Stimulated activated CD8-positive, alpha-beta memory T cell treated with anti-CD3 and anti-CD28 coated beads, Interleukin-15, amount 100 ng/mL, for 1 hour (primary cell): ENCODE results near the gene CA7.

Source experiments
- DNase-seq: peaks from one replicate; pipeline ENCODE4 v3.0.0-alpha.2; 2020; ENCODE audit warnings: low read depth

The CA7 gene

GRCh38 chr16:66844342-66845079 is at the start of gene CA7:
Gene CA7, plus strand, starts transcription at chr16:66844414. Its CDS starts 74 bp downstream, at chr16:66844488.
- no peak for DNase-seq

DNA sequence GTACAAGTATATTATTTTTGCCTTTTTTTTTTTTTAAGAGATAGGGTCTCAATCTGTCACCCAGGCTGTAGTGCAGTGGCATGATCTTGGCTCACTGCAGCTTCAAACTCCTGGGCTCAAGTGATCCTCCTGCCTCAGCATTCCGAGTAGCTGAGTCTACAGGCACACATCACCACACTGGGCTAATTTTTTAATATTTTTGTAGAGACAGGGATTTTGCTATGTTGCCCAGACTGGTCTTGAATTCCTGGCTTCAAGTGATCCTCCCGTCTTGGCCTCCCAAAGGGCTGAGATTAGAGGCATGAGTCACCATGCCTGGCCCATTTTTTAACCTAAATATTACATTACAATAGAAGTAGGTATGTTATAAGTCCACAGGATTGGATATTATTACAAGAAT is 46.1 kb upstream of the CA7 start:
- DNase-seq = no peak

- no peak for DNase-seq
Observed at GRCh38 chr16:66800856-66801255, 43.4 kb upstream of the CA7 start.

- DNase-seq = no peak
Observed at GRCh38 chr16:66801320-66802105, 42.7 kb upstream of the CA7 start, which contains the start of gene TERB1. Gene TERB1, minus strand, starts transcription at chr16:66801584. Its CDS starts 4,786 bp downstream, at chr16:66796798.

DNA sequence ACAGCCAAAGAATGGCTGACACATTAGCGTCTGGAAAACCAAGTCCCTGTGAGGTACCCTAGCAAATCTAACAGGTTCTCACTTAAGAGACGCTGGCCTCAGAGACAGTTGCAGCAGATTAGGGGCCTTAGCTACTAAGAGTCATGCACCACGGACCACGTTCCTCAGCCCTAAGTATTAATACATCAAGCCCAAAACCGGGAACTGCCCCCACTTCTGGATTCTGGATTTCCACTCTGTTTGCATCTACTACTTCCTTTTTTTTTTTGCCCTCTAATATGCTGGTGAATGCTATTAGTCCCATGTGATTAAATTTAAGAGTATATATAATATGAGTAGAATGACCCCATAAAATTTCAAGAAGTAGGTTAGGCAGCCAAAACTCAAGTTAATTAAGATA is 42.1 kb upstream of the CA7 start:
- no peak for DNase-seq

DNA sequence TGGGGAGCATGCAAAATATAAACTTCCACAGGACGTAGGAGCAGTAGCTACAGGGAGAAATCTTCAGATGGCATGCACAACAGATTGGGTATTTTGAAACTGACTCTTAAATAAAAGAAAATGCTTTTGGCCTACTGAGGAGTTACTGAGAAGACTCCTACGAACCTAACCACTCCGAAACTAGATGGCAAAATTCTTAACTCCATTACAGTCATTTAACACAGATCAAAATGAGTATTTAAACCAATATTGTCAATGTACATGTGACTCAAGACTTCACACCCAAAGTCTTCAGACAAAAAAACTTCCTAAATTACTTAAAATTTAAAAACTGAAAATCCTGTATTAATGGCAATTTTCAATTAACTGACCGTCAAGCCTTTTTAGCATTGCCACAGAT is 34.4 kb upstream of the CA7 start:
- DNase-seq = no peak

DNA sequence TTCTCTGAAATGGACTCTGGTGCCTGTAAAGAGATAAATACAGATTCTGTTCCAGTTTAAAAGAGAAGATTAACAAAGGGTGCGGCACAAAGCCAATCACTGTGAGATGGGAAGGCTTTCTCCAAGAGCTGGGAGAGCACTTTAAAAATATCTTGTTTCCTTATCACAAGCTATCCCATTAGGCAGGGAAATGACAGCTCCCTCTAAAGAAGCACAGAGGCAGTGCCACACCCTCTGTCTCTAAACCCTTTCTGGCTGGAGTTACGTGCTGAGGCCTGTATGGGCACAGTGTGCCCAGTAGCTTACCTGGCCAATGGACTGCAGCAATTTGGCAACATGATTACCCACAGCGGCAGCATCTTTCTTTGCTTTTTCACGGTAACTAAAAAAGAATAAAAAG is 33.8 kb upstream of the CA7 start:
- DNase-seq = no peak

DNA sequence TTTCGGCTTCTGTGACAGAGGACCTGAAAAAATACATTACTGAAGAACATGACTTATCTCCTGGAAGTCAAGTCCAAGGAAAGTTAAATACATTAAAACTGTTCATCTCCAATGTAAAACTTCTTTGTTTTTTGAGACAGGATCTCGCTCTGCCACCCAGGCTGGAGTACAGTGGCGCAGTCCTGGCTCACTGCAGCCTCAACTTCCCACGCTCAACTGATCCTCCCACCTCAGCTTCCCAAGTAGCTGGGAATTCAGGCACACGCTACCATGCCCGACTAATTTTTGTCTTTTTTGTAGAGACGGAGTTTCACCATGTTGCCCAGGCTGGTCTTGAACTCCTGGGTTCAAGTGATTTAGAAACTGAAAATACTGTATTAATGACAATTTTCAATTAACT is 33.2 kb upstream of the CA7 start:
- no peak for DNase-seq

DNA sequence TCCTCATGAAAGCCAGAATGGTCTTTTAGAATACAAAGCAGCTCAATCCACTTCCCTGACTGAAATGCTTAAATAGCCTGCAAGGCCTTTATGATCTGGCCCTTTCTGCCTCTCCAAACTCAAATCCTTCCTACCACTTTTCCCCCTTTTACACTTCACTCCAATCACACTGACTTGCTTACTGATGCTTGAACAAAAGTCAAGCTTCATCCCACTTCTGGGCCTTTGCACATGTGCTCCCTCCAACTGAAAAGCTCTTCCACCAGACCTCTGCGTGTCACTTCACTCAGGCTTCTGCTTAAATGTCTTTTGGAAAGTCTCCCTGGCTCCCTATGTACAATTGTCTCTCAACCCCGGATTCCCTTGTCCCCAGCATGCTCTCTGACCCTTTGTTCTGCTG is 29.5 kb upstream of the CA7 start:
- no peak for DNase-seq

DNA sequence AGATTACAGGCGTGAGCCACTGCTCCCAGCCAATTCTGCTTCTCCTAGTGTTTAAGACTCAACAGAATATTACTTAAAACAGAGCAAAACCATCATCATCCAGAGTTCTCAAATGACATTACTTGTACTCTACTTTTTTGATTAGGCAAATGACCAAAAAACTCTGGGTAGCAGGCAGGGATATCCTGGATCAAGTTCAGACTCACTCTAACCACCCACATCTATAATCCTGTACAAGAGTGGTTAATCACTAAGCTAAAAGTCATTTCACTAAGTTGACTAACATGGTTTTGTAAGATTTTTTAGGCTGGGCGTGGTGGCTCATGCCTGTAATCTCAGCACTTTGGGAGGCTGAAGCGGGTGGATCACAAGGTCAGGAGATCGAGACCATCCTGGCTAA is 20.2 kb upstream of the CA7 start:
- no peak for DNase-seq

DNA sequence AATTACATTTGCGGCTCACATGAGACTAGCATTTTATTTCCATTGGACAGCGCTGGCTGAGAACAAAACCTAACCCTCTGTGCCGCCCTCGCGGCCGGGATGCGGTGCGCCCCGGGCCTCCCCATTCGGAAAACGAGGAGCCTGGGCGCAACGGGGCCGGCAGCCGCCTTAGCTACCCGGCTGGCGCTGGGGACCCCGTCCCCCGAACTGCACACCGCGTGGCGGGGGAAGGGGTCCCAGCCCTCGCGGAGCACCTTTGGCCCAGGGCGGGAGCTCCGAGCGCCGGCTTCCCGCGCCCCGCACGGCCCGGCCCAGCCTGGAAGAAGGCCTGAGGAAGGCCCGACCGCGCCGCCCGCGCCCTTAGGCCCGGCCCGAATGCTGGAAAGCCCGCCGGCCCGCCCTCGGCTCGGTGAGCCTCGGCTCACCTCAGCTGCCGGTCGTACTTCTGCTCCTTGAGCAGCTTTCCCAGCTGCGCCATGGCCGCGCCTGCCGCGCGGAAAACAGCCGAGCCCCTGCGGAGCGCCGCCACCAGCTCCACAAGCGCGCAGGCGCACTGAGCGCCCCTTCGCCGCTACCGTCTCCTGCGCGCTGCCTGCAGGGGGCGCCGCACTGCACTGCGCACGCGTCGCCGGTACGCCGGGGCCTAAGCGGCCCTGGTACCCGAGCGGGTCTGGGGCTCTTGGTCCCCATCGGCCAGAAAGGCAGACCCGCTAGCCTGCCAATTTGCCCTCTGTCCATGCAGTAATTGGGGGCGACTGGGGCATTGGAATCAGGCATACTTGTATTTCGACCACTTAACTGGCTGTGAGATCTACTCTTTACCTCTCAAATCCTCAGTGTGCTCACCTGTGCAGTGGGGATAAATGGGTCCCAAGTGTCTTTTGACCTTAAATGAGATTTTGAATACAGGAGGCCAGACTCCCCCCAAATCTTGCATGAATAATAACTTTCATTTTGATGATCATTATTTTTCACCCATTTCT is 13.5 kb upstream of the CA7 start, which contains the start of gene NAE1:
TSS of gene NAE1 (minus strand) at position 555 of the 983 bp plus-strand sequence. CDS start at position 478, 77 bp downstream.
- DNase-seq = peak; percentile 70

GRCh38 chr16:66832190-66832589 is 12.0 kb upstream of the CA7 start:
- DNase-seq = no peak

DNA sequence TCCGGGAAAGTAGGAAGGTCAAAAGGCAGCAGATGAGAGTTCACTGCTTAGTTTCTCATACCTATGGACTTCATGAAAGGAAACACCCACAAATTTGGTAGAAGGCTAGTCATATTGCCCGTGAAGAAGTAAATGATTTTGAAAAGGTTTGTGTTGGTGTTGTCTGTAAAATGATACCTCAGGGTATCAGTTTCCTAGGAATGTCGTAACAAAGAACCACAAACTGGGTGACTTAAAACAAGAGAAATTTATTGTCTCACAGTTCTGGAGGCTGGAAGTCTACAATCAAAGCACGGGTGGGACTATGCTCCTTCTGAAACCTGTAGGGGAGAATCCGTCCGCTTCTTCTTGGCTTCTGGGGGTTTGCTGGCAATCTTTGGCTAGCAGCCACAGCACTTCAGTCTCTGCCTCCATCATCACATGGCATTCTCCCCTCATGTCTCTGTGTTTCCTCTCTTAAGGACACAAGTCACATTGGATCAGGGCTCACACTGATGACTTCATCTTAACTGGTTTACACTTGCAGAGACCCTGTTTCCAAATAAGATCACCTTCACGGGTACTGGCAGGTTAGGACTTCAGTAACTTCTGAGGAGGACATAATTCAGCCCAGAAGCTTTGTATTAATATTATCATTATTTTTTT is 11.4 kb upstream of the CA7 start:
- no peak for DNase-seq

DNA sequence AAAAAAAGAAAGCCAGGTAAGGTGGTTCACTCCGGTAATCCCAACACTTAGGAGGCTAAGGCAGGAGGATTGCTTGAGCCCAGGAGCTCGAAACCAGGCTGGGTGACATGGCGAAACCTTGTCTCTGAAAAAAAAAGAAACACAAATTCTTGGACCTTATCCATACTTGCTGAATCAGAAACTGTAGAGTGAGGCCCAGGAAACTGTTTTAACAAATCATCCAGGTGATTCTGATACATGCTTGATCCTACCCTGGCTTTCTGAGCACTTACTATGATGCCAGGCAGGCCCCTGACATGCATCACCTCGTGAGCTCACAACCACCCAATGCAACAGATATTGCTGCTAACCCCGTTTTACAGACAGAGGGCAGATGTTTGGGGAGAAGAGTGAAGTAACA is 9.5 kb upstream of the CA7 start:
- no peak for DNase-seq

DNA sequence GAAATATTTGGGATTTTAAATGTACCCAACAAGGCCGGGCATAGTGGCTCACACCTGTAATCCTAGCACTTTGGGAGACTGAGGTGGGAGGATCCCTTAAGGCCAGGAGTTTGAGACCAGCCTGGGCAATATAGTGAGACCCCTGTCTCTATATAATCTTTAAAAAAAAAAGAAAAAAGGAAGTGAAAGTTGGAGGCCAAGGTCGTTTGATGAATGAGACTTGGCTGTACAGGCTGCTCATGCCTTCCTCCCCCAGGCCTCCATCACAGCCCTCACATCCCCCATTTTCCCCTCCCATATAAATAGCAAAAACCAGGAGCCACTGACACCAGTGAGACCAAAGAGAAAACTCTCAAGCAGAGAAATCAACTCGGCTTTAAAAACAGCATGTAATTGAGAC is 3.3 kb upstream of the CA7 start:
- no peak for DNase-seq

- DNase-seq = no peak
Observed at GRCh38 chr16:66841366-66841765, 2.8 kb upstream of the CA7 start.

- DNase-seq = no peak
Observed at GRCh38 chr16:66842765-66843164, 1.4 kb upstream of the CA7 start.

DNA sequence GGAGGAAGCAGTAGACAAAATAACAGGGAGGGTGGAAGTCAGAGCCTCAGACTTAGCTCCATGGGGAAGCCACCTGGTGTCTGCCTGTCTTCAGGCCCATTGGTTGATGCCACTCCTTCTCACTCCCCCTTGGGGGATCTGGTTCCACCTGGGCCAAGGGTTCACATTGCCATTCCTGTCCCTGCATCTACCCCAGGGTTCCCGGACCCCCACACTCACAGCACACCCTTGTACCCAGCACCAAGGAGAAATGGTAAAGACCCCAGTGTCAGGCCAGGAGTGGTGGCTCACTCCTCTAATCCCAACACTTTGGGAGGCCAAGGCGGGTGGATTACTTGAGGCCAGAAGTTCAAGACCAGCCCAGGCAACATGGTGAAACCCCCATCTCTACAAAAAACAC is 1.0 kb upstream of the CA7 start:
- no peak for DNase-seq

GRCh38 chr16:66844009-66844341 is 239 bp upstream of the CA7 start:
- DNase-seq = no peak

DNA sequence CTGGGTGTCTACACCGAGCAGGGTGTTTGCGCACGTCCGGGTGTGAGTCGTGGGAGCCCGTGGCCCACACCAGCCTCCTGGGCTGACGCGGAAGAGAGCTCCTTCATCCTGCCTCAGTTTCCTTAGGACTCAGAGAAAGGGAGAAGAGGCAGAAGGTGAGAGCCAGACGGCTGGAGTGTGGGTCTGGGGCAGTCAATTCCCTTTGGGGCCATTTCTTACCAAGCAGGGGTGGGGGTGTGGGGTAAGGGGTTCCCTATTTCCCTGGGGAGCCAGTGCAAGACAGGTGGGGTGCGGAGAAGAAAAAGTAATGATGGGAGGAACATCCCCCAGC is 831 bp downstream of the CA7 start:
- no peak for DNase-seq

DNA sequence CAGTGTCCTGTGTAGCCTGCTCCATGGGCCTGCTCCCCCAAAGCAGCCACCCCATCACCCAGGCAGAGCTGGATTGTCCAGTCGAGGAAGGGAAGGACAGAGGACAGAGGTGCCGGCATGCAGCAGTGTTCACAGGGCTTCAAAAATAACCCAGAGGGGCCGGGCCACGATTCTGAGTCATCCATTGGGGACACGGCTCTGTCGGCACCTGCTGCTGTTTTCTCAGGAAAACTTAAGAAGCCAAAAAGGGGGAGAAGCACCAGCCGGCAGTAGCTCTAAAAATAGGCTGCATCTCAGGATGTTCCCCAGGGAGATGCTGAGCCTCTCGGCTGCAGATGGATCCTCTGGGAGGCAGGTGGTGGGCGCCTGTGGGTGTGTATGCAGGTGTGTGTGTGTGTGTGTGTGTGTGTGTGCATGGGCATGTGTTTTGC is 1.6 kb downstream of the CA7 start:
- no peak for DNase-seq

DNA sequence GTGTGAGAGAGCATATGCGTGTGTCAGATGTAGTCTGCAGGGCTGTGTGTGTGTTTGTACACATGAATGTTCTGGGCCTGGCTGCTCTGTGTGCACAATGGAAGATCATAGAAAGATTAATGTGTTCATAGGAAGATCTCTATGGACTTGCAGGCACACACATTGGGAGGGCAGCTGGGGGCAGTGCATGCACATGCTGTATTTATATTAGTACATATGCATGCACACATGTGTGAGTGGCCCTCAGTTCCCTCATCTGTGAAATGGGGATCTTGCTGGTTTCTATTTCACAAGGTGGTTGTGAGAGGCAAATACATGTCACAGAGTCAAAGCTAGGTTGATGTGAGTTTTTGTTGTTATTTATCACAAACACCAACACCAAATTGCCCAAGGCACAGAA is 2.1 kb downstream of the CA7 start:
- DNase-seq = no peak
